HG03439 (cell line): ENCODE results near the gene KDM5D.

Source experiments
- ATAC-seq: cut with Tn5 transposase; IDR thresholded peaks from one replicate; pipeline ENCODE4 v1.9.1; 2021; ENCODE audit warnings: mild to moderate bottlenecking, moderate library complexity; ENCODE audit not compliant: unreplicated experiment

Gene KDM5D

GRCh38 chrY:19744381-19745378 is at the start of gene KDM5D:
TSS of gene KDM5D (minus strand) at chrY:19744726. CDS start at chrY:19744534, 192 bp downstream.
- ATAC-seq, result peak; percentile 90

DNA sequence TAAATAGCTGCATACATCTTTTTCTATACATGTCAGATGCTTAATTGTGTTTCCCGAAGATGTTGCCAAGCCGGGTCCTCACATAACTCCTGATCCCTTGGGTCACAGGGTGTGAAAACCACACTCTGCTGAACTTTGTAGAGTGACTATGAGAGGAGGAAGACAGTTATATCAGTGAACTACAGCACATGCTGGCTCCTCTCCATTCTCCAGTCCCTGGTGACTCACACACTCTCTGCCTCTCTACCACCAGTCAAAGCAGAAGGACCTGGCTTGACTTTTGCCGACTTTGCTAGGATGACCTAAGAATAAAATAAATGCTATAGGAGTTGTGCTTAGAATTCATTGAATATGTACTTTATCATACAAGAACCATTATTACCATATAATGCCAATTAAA is 23.8 kb upstream of the KDM5D start:
- no peak for ATAC-seq

DNA sequence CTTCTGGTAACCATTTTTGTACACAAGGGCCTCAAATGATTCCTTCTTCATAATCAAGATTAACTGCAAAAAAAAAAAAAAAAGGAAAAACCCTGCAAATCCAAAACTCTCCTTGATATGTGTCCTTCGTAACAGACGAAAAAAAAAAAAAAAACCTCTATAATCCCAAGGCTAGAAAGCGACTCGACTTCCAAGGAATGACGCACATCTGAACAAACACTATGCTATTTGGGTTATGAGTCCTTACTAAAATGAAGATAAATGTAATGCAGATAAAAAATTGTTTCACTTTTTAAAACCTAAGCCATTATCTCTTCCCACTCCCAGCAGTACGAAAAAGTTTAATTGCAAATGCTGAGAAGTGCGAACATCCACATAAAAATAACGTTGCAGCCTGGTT is 1.2 kb downstream of the KDM5D start:
- no peak for ATAC-seq

DNA sequence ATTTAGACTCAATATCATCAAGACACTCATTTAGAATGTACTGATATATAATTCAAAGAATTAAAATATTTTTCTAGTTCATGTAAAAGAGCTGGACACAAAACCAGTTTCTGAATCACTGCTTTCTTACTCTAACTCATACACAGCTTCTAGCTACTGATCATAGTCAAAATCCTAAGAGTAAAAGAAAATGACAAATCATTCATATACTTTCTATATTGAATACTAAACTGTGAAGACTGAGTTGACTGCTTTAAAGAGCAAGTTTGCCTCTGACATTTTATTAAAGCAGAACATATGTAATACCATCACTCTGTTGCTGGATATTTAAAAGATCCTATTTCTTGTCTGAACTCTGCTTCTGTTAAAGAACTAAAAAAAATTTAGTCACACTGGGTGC is 2.4 kb downstream of the KDM5D start:
- ATAC-seq, result no peak

DNA sequence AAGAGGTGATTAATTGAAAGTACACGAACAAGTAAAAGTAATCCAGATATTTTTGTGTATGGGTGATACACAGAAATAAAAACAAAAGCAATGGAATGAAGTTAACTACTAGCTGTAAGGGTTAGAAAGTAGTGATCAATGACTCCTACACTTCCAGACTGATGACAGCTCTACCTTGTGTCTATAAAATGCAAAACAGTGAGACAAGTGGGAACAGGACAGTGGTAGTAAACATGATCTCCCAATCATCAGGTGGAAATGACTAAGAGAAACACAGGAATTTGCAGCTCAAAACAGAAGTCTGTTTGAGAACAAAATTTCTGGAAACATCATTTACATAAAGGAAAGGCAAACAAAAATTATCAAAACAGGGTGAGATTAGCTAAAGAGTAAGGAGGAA is 10.1 kb downstream of the KDM5D start:
- ATAC-seq, result no peak

DNA sequence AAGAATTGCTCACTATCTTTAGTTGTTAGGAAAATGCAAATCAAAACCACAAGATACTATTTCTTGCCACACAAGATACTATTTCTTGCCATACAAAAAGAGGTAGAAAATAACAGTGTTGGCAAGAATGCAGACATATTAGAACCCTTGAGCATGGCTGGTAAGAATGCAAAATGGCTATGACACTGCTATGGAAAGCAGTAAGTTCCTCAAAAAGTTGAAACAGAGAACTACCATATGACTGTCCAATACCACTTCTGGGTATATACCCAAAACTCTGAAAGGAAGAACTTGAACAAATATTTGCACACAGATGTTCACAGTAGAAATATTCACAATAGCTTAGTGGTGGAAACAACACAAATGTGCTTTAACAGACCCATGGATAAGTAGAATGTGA is 26.6 kb downstream of the KDM5D start:
- peak; percentile 96 for ATAC-seq

- ATAC-seq, result no peak
These were observed 27.4 kb downstream of the KDM5D start for GRCh38 chrY:19717146-19717545.

- no peak for ATAC-seq
These were observed 29.3 kb downstream of the KDM5D start for GRCh38 chrY:19715226-19715625.

GRCh38 chrY:19713430-19713829 is 31.1 kb downstream of the KDM5D start:
- peak; percentile 45 for ATAC-seq

GRCh38 chrY:19706273-19706672 is 38.3 kb downstream of the KDM5D start:
- ATAC-seq, result no peak

- no peak for ATAC-seq
These were observed 46.0 kb downstream of the KDM5D start for GRCh38 chrY:19698495-19698894.

GRCh38 chrY:19680821-19681220 is 63.7 kb downstream of the KDM5D start:
- ATAC-seq, result no peak
